ENCODE measurements around the gene EEF1A1. TPM values are rescaled to one million over a fixed set of nuclear protein-coding genes. Genes with fewer than 3 reads are reported as not detected.

The EEF1A1 gene
- total RNA-seq, 1 donor from 2014 or later = 8,216 TPM

GRCh38 chr6:73538116-73538779 is 17.4 kb upstream of the EEF1A1 start:
- FAIRE-seq (no peak), DNase-seq (ENCODE audit: low read depth) (no peak)
- Histone ChIP-seq H3K9me3 (ENCODE audit: insufficient read depth, low read depth, low read length) (no peaks in the 10 kb centered on the region), H3K4me2 (ENCODE audit: low read length) (no peak overlapping the region), H4K20me1 (ENCODE audit: insufficient read depth, low read length) (no peaks in the 10 kb centered on the region), H3K27me3 (ENCODE audit: insufficient read depth, low read length) (no peaks in the 10 kb centered on the region), H3K36me3 (ENCODE audit: insufficient read depth, low read length) (no peaks in the 10 kb centered on the region), H3K79me2 (ENCODE audit: insufficient read depth, low read length) (no peaks in the 10 kb centered on the region), H3K4me1 (ENCODE audit: insufficient read depth, low read length) (no peaks in the 10 kb centered on the region), H3K27ac (ENCODE audit: low read depth, low read length) (no peak overlapping the region), H3K4me3 (ENCODE audit: insufficient read depth, low read depth, low read length) (no peak overlapping the region), H2AFZ (ENCODE audit: low read depth, low read length) (no peak overlapping the region), H3K9ac (ENCODE audit: low read length) (no peak overlapping the region)
- H3K27me3 Mint-ChIP-seq (ENCODE audit: low read depth, unreplicated experiment) = no peaks in the 10 kb centered on the region
- H3K36me3 Mint-ChIP-seq (ENCODE audit: low read depth, unreplicated experiment) = no peaks in the 10 kb centered on the region
- TF ChIP-seq EZH2 (IDR thresholded peaks at IDR 0.05; ENCODE audit: insufficient read depth, low read length) (no peak), CTCF (IDR thresholded peaks at IDR 0.05; ENCODE audit: insufficient read depth, low read depth, low read length) (no peak)
- no peaks in the 10 kb centered on the region for H3K4me1 Mint-ChIP-seq (ENCODE audit: low read depth, unreplicated experiment)
- no peaks in the 10 kb centered on the region for H3K9me3 Mint-ChIP-seq (ENCODE audit: unreplicated experiment)
- H3K27ac Mint-ChIP-seq (ENCODE audit: unreplicated experiment) = no peak overlapping the region
- no peak overlapping the region for H3K4me3 Mint-ChIP-seq (ENCODE audit: unreplicated experiment)

- no peaks in the 10 kb centered on the region for H3K36me3 Mint-ChIP-seq (ENCODE audit: low read depth, unreplicated experiment)
- no peak overlapping the region for H3K9ac ChIP-seq (ENCODE audit: low read length)
- H3K4me3 Mint-ChIP-seq (ENCODE audit: unreplicated experiment) = no peak overlapping the region
- H3K4me1 ChIP-seq (ENCODE audit: insufficient read depth, low read length) = no peaks in the 10 kb centered on the region
- H3K27me3 Mint-ChIP-seq (ENCODE audit: low read depth, unreplicated experiment) = no peaks in the 10 kb centered on the region
- FAIRE-seq (no peak), DNase-seq (ENCODE audit: low read depth) (no peak)
- no peaks in the 10 kb centered on the region for H3K9me3 ChIP-seq (ENCODE audit: insufficient read depth, low read depth, low read length)
- H3K4me3 ChIP-seq (ENCODE audit: insufficient read depth, low read depth, low read length) = no peak overlapping the region
- no peaks in the 10 kb centered on the region for H3K36me3 ChIP-seq (ENCODE audit: insufficient read depth, low read length)
- no peaks in the 10 kb centered on the region for H4K20me1 ChIP-seq (ENCODE audit: insufficient read depth, low read length)
- no peak overlapping the region for H2AFZ ChIP-seq (ENCODE audit: low read depth, low read length)
- H3K4me1 Mint-ChIP-seq (ENCODE audit: low read depth, unreplicated experiment) = no peaks in the 10 kb centered on the region
- H3K27ac Mint-ChIP-seq (ENCODE audit: unreplicated experiment) = no peak overlapping the region
- H3K27ac ChIP-seq (ENCODE audit: low read depth, low read length) = no peak overlapping the region
- TF ChIP-seq CTCF (IDR thresholded peaks at IDR 0.05; ENCODE audit: insufficient read depth, low read depth, low read length) (no peak), EZH2 (IDR thresholded peaks at IDR 0.05; ENCODE audit: insufficient read depth, low read length) (no peak)
- H3K9me3 Mint-ChIP-seq (ENCODE audit: unreplicated experiment) = no peaks in the 10 kb centered on the region
- no peak overlapping the region for H3K4me2 ChIP-seq (ENCODE audit: low read length)
- H3K27me3 ChIP-seq (ENCODE audit: insufficient read depth, low read length) = no peaks in the 10 kb centered on the region
- no peaks in the 10 kb centered on the region for H3K79me2 ChIP-seq (ENCODE audit: insufficient read depth, low read length)
These were observed 16.8 kb upstream of the EEF1A1 start for GRCh38 chr6:73537677-73538076.

DNA sequence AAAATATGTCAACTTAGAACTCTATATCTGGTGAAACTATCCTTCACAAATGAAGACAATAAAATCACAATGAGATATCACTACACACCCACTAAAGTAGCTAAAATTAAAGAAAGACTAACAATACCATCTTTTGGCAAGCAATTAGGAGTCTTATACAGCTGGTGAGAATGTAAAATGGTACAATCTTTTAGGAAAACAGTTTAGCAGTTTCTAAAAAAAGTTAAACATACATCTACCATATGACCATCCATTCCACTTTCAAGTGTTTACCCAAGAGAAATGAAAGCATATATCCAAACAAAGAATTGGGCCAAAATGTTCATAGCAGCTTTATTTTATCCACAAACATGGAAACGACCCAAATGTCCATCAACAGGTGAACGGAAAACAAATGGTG is 13.8 kb upstream of the EEF1A1 start:
- DNase-seq (ENCODE audit: low read depth) (no peak), FAIRE-seq (no peak)
- Mint-ChIP-seq H3K4me1 (ENCODE audit: low read depth, unreplicated experiment) (no peaks in the 10 kb centered on the region), H3K9me3 (ENCODE audit: unreplicated experiment) (no peaks in the 10 kb centered on the region), H3K36me3 (ENCODE audit: low read depth, unreplicated experiment) (no peaks in the 10 kb centered on the region), H3K4me3 (ENCODE audit: unreplicated experiment) (no peak overlapping the region), H3K27me3 (ENCODE audit: low read depth, unreplicated experiment) (no peaks in the 10 kb centered on the region), H3K27ac (ENCODE audit: unreplicated experiment) (no peak overlapping the region)
- Histone ChIP-seq H3K4me3 (ENCODE audit: insufficient read depth, low read depth, low read length) (no peak overlapping the region), H3K79me2 (ENCODE audit: insufficient read depth, low read length) (no peaks in the 10 kb centered on the region), H3K27me3 (ENCODE audit: insufficient read depth, low read length) (no peaks in the 10 kb centered on the region), H3K27ac (ENCODE audit: low read depth, low read length) (no peak overlapping the region), H3K9me3 (ENCODE audit: insufficient read depth, low read depth, low read length) (no peaks in the 10 kb centered on the region), H3K4me2 (ENCODE audit: low read length) (no peak overlapping the region), H4K20me1 (ENCODE audit: insufficient read depth, low read length) (no peaks in the 10 kb centered on the region), H3K36me3 (ENCODE audit: insufficient read depth, low read length) (no peaks in the 10 kb centered on the region), H3K4me1 (ENCODE audit: insufficient read depth, low read length) (no peaks in the 10 kb centered on the region), H3K9ac (ENCODE audit: low read length) (no peak overlapping the region), H2AFZ (ENCODE audit: low read depth, low read length) (no peak overlapping the region)
- TF ChIP-seq EZH2 (IDR thresholded peaks at IDR 0.05; ENCODE audit: insufficient read depth, low read length) = no peak
